Trophoblast cell (in vitro differentiated cells and primary cell): ENCODE results near the gene PCK1.
A peak's percentile ranks its signal among the peaks of the same experiment; 100 is the strongest.

Experiments
- DNase-seq, 2 donors: peaks; one replicate each; pipeline ENCODE4 v3.0.0-alpha.2; 2016
- H2AFZ ChIP-seq: 2 replicates; pipeline ENCODE4 v1.6.1; 2013; ENCODE audit warnings: low read length, moderate library complexity, mild to moderate bottlenecking; ENCODE audit not compliant: insufficient read depth, poor library complexity
- H2AK5ac ChIP-seq: 2 replicates; pipeline ENCODE4 v1.6.1; 2013; ENCODE audit warnings: mild to moderate bottlenecking, low read length
- H2BK120ac ChIP-seq: 2 replicates; pipeline ENCODE4 v1.6.1; 2013; ENCODE audit warnings: low read length, mild to moderate bottlenecking, moderate library complexity; ENCODE audit not compliant: insufficient read depth, poor library complexity
- H2BK12ac ChIP-seq: 2 replicates; pipeline ENCODE4 v1.6.1; 2013; ENCODE audit warnings: mild to moderate bottlenecking, low read length, moderate library complexity
- H2BK5ac ChIP-seq: 2 replicates; pipeline ENCODE4 v1.6.1; 2013; ENCODE audit warnings: low read length, low read depth, moderate library complexity, mild to moderate bottlenecking; ENCODE audit not compliant: poor library complexity
- H3K14ac ChIP-seq: 2 replicates; pipeline ENCODE4 v1.6.1; 2013; ENCODE audit warnings: mild to moderate bottlenecking, low read length
- H3K18ac ChIP-seq: 2 replicates; pipeline ENCODE4 v1.6.1; 2013; ENCODE audit warnings: mild to moderate bottlenecking, low read length
- H3K23ac ChIP-seq: 2 replicates; pipeline ENCODE4 v1.6.1; 2013; ENCODE audit warnings: low read length
- H3K27ac ChIP-seq: 2 replicates; pipeline ENCODE4 v1.5.1; 2013; ENCODE audit warnings: low read depth, mild to moderate bottlenecking, inconsistent platforms, low read length, moderate library complexity
- H3K27me3 ChIP-seq: 2 replicates; pipeline ENCODE4 v1.6.1; 2013; ENCODE audit warnings: inconsistent platforms, mild to moderate bottlenecking, low read length, moderate library complexity; ENCODE audit not compliant: insufficient read depth
- H3K36me3 ChIP-seq, 2 experiments: 1 replicate in 1 of 2; 2 replicates in 1 of 2; pipeline ENCODE4 v1.6.1; 2013; ENCODE audit warnings: low read length in 2 of 2, mild to moderate bottlenecking in 2 of 2, moderate library complexity in 1 of 2; ENCODE audit not compliant: insufficient read depth in 2 of 2, control insufficient read depth in 1 of 2
- H3K4ac ChIP-seq: 2 replicates; pipeline ENCODE4 v1.6.1; 2013; ENCODE audit warnings: low read depth, mild to moderate bottlenecking, low read length, moderate library complexity
- H3K4me1 ChIP-seq, 2 experiments: 1 replicate in 1 of 2; 2 replicates in 1 of 2; pipeline ENCODE4 v1.6.1; 2013; ENCODE audit warnings: low read length in 2 of 2, mild to moderate bottlenecking in 2 of 2, moderate library complexity in 1 of 2; ENCODE audit not compliant: insufficient read depth in 2 of 2, control insufficient read depth in 1 of 2
- H3K4me2 ChIP-seq: 2 replicates; pipeline ENCODE4 v1.6.1; 2013; ENCODE audit warnings: inconsistent platforms, mild to moderate bottlenecking, low read length, moderate library complexity
- H3K4me3 ChIP-seq: 2 replicates; pipeline ENCODE4 v1.5.1; 2013; ENCODE audit warnings: mild to moderate bottlenecking, low read depth, low read length, inconsistent platforms
- H3K79me1 ChIP-seq: one replicate; pipeline ENCODE4 v1.6.1; 2013; ENCODE audit warnings: low read length
- H3K79me2 ChIP-seq: 2 replicates; pipeline ENCODE4 v1.6.1; 2013; ENCODE audit warnings: low read length, mild to moderate bottlenecking; ENCODE audit not compliant: control insufficient read depth, insufficient read depth, poor library complexity
- H3K9ac ChIP-seq: 2 replicates; pipeline ENCODE4 v1.6.1; 2013; ENCODE audit warnings: mild to moderate bottlenecking, low read length
- H3K9me3 ChIP-seq: 2 replicates; pipeline ENCODE4 v1.6.1; 2013; ENCODE audit warnings: low read depth, mild to moderate bottlenecking, control low read depth, inconsistent platforms, low read length; ENCODE audit not compliant: insufficient read depth
- H4K12ac ChIP-seq: 2 replicates; pipeline ENCODE4 v1.6.1; 2013; ENCODE audit warnings: low read depth, mild to moderate bottlenecking, low read length, moderate library complexity
- H4K8ac ChIP-seq: 2 replicates; pipeline ENCODE4 v1.6.1; 2013; ENCODE audit warnings: low read depth, mild to moderate bottlenecking, low read length, moderate library complexity
- H4K91ac ChIP-seq: one replicate; pipeline ENCODE4 v1.6.1; 2013; ENCODE audit warnings: low read depth, mild to moderate bottlenecking, low read length, moderate library complexity
- WGBS: extraction: QIAGEN DNeasy Blood & Tissue Kit; methylation state at CpG from one replicate; pipeline ENCODE4 v1.1.7; 2013; ENCODE audit warnings: missing lambda C conversion rate; ENCODE audit not compliant: insufficient read length, insufficient coverage; ENCODE audit errors: extremely low coverage; 5-methylcytosine and 5-hydroxymethylcytosine counted together

Gene PCK1

DNA sequence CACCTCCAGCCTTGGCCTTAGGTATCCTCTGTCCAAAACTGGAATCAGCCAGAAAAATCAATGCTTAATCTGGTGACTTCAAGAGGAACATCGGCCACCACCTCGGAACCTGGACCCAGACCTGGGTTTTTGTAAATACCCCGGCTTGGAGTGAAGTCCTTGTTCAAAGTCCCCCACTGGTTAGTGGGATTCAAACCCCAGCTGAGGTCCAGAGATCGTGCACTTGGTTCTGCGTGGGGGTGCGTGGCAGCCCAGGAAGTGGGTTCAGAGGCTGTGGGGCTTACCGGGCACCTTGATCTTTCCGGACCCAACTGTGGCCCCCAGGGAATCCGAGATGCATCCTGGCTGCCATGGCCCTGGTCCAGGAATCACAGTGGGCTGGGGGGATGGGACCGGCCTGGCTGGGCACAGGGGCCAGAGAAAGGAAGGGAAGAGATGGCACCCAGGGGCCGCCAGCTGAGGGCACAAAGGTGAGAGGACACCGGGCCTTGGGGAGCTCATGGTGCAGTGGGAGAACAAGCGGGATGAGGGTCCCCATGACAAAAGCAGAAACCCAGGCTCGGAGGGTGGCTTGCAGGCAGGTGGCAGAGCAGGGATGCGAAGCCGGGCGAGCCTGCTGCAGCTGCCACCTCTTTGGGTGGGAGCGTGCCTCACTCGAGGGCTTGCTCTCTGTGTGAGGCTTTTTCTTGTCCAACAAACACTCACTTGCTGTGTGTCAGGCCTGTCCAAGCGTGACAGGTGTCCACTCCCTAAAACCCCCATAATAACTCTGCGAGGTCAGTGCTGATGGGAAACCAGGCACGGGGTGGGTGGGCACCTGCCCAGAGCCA lies 31.6 kb downstream of the PCK1 start:
- H4K8ac ChIP-seq: no peak overlapping the region
- H3K79me1 ChIP-seq: no peaks in the 10 kb centered on the region
- H3K4ac ChIP-seq: no peak overlapping the region
- H2BK120ac ChIP-seq: no peak overlapping the region
- H4K91ac ChIP-seq: no peak overlapping the region
- H3K27me3 ChIP-seq: no peaks in the 10 kb centered on the region
- H3K23ac ChIP-seq: no peak overlapping the region
- no peaks in the 10 kb centered on the region for H3K4me1 ChIP-seq
- DNase-seq: no peak
- no peak overlapping the region for H4K12ac ChIP-seq
- H3K4me3 ChIP-seq: no peak overlapping the region
- peaks cover 4% of the 10 kb centered on the region for H3K9me3 ChIP-seq
- H3K27ac ChIP-seq: no peak overlapping the region
- no peak overlapping the region for H3K9ac ChIP-seq
- H2BK5ac ChIP-seq: no peak overlapping the region
- no peak overlapping the region for H2AFZ ChIP-seq
- H3K4me2 ChIP-seq: no peak overlapping the region
- no peaks in the 10 kb centered on the region for H3K79me2 ChIP-seq
- no CpG with 5 or more reads among the region's 22 CpGs for WGBS
- H3K36me3 ChIP-seq: no peaks in the 10 kb centered on the region
- H2AK5ac ChIP-seq: no peak overlapping the region
- no peak overlapping the region for H3K18ac ChIP-seq
- H2BK12ac ChIP-seq: no peak overlapping the region
- no peak overlapping the region for H3K14ac ChIP-seq

DNA sequence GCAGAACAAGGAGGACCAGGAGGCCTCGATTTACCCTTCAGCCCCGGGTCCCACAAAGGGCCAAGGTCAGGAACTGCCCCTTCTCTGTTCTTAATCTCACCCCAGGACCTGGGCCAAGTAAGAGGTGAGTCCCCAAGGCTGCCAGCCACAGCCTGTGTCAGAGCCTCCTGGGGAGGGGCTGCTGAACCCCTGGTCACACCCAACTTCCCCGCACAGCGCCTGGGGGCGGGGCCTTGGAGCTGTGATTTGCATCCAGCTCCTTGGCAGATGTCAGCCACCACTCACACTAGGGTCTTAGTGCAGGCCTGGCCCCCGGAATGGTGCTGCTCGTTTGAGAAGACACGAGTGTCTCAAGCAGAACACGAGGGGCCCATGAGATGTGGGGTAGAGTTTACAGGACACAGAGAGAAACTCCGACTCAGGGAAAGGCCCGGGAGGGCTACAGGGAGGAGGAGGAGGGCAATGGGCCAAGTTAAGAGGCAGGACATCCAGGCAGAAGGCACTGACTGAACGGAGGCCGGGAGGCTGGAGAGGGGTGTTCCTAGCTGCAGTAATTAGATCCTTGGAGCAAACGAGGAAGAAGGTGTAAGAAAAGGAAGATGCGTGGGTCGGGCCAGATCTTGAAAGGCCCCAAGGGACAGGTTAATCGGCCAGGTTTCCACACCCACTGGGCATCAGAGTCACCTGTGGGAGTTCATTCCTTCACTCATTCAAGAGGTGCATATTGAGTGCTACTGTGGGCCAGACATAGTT lies 32.4 kb downstream of the PCK1 start:
- Histone ChIP-seq H3K79me2 (no peaks in the 10 kb centered on the region), H3K79me1 (no peaks in the 10 kb centered on the region), H2BK5ac (no peak overlapping the region), H2AK5ac (no peak overlapping the region), H3K9ac (no peak overlapping the region), H3K23ac (no peak overlapping the region), H2BK12ac (no peak overlapping the region), H3K4ac (no peak overlapping the region), H2BK120ac (no peak overlapping the region), H3K18ac (no peak overlapping the region), H4K91ac (no peak overlapping the region), H2AFZ (no peak overlapping the region), H3K36me3 (no peaks in the 10 kb centered on the region), H3K4me3 (no peak overlapping the region), H3K9me3 (peaks cover 4% of the 10 kb centered on the region), H3K4me1 (peaks cover 0 to 2% of the 10 kb centered on the region in 2 experiments), H3K4me2 (no peak overlapping the region), H3K27me3 (no peaks in the 10 kb centered on the region), H3K27ac (no peak overlapping the region), H4K8ac (no peak overlapping the region), H3K14ac (no peak overlapping the region), H4K12ac (no peak overlapping the region)
- DNase-seq: no peak
- WGBS: no CpG with 5 or more reads among the region's 17 CpGs

DNA sequence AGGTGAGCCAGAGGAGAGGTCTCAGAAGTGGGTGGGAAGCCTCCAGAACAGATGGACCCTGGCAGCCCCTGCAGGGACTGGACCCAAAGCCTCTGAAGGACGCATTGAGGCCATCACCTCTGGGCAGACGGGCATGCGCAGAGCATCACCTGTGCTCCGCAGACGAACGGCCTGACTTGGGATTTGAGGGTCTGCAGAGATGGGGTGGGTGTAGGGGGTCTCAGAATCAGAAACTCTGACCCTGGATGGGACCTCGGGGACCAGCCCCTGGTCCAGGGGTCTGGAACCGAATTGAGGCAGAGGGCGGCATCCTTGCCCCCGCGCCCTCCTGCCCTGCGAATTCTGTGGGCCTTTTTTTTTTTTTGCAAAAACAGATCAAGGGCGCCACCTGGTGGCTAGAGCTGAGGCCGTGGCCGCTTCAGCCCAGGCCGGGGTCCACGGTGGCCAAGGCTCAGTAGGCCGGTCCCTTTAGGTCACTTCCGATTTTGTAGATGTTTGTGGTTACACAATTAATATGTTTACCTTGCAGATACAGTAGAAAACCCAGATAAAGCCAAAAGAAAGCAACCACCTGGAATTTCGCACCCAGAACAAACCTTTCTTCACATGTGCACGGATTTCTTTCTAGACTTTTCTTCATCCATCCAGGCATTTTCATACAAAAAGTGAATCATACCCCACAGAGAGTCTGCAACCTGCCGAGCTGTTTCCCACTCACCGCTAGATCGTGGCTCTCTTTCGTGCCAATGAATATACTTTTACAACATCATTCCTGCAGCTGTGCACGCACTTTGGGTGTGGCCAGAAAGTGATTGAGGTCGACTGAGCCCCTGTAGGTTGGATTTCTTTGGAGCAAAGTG lies 33.4 kb downstream of the PCK1 start:
- H3K79me2 ChIP-seq: no peaks in the 10 kb centered on the region
- no peak overlapping the region for H3K9ac ChIP-seq
- no peaks in the 10 kb centered on the region for H3K9me3 ChIP-seq
- H3K18ac ChIP-seq: no peak overlapping the region
- WGBS: no CpG with 5 or more reads among the region's 27 CpGs
- H2BK5ac ChIP-seq: no peak overlapping the region
- H2AK5ac ChIP-seq: no peak overlapping the region
- no peak overlapping the region for H3K4ac ChIP-seq
- H2AFZ ChIP-seq: no peak overlapping the region
- no peak overlapping the region for H3K4me3 ChIP-seq
- H2BK12ac ChIP-seq: no peak overlapping the region
- H3K79me1 ChIP-seq: no peaks in the 10 kb centered on the region
- DNase-seq: peak; percentile 43 to 72
- H4K8ac ChIP-seq: no peak overlapping the region
- peaks cover 0 to 2% of the 10 kb centered on the region in 2 experiments for H3K4me1 ChIP-seq
- no peak overlapping the region for H3K14ac ChIP-seq
- H3K27ac ChIP-seq: no peak overlapping the region
- no peak overlapping the region for H4K91ac ChIP-seq
- H4K12ac ChIP-seq: no peak overlapping the region
- no peak overlapping the region for H3K23ac ChIP-seq
- H2BK120ac ChIP-seq: no peak overlapping the region
- H3K4me2 ChIP-seq: no peak overlapping the region
- no peaks in the 10 kb centered on the region for H3K36me3 ChIP-seq
- H3K27me3 ChIP-seq: no peaks in the 10 kb centered on the region
